ENCODE measurements around the gene SNTG2. TPM values are rescaled to one million over a fixed set of nuclear protein-coding genes. Genes with fewer than 3 reads are reported as not detected.

SNTG2 gene
- total and polyA plus RNA-seq, 12 donors = 0.39 to 2.8 (median 1.0) TPM; not detected in 1

DNA sequence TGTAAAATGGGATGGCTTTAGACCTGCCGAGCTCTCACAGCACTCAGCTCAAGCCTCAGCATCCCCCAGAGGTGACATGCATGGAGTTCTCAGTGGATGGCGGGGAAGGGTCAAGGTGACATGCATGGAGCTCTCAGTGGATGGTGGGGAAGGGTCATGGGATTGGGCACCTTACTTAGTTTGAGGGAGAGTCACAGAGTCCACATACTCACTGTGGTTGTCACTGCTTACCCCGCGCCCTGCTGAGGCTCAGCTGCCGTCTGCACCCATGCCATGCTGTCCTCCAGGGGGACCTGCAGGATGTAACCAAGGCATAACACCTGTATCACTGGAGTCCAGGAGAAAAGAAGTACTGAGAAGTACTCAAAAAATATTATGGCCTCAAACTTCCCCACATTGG, 350.4 kb downstream of the SNTG2 start:
- no peaks in the 10 kb centered on the region for H3K4me1 ChIP-seq
- 87 to 90% methylated on average over 5 of the region's 5 CpGs for WGBS, 2 donors
- intact Hi-C loops (cut with DNase I) = no loop called here
- ATAC-seq (no peak), DNase-seq (no peak)
- TF ChIP-seq, protein P1, sequence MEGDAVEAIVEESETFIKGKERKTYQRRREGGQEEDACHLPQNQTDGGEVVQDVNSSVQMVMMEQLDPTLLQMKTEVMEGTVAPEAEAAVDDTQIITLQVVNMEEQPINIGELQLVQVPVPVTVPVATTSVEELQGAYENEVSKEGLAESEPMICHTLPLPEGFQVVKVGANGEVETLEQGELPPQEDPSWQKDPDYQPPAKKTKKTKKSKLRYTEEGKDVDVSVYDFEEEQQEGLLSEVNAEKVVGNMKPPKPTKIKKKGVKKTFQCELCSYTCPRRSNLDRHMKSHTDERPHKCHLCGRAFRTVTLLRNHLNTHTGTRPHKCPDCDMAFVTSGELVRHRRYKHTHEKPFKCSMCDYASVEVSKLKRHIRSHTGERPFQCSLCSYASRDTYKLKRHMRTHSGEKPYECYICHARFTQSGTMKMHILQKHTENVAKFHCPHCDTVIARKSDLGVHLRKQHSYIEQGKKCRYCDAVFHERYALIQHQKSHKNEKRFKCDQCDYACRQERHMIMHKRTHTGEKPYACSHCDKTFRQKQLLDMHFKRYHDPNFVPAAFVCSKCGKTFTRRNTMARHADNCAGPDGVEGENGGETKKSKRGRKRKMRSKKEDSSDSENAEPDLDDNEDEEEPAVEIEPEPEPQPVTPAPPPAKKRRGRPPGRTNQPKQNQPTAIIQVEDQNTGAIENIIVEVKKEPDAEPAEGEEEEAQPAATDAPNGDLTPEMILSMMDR (IDR thresholded peaks at IDR 0.05) = no peak
- no peaks in the 10 kb centered on the region for H3K9me3 ChIP-seq
- H3K4me3 ChIP-seq = no peak overlapping the region
- H3K27me3 ChIP-seq = peaks cover 0 to 8% (median 0%) of the 10 kb centered on the region in 7 donors
- H3K27ac ChIP-seq = no peak overlapping the region
- H3K36me3 ChIP-seq = no peaks in the 10 kb centered on the region

DNA sequence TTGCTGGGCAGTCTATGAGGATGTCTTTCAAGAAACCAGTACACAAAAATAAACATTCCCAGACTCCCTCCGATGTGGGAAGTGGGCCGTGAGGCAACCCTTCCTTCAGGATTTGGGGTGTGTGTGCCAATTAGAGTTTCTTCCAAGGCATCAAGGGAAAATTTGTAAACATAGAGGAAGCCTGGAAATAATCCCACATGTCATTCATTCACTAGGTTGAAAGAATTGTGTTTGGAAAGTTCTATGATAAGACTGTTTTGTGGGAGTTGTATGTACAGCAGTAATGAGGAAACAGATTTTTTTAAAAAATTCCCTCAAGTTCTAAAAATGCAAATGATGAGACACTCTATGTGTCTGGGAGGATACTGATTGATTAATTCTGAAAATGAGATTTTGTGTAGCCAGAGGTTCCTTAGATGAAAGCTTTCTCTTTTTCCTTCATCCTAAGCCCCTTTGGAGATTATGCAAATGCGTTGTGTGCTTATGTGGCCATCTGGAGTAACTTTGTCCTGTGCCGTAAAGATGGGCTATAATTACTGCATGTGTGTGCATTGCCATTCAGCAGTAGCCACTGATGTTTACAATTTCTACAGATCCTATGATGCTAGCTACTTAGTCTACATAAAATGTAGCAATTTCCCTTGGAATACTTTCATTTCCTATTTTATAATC, 354.8 kb downstream of the SNTG2 start:
- no peak overlapping the region for H3K27ac ChIP-seq
- no peak overlapping the region for H3K4me3 ChIP-seq
- no peaks in the 10 kb centered on the region for H3K9me3 ChIP-seq
- ATAC-seq (no peak), DNase-seq (no peak)
- 60 to 62% methylated on average over 4 of the region's 4 CpGs for WGBS, 2 donors
- peaks cover 0 to 8% (median 0%) of the 10 kb centered on the region in 7 donors for H3K27me3 ChIP-seq
- H3K4me1 ChIP-seq = no peaks in the 10 kb centered on the region
- no peaks in the 10 kb centered on the region for H3K36me3 ChIP-seq
- intact Hi-C loops (cut with DNase I) = no loop called here
- TF ChIP-seq, protein P1 (IDR thresholded peaks at IDR 0.05) = no peak

DNA sequence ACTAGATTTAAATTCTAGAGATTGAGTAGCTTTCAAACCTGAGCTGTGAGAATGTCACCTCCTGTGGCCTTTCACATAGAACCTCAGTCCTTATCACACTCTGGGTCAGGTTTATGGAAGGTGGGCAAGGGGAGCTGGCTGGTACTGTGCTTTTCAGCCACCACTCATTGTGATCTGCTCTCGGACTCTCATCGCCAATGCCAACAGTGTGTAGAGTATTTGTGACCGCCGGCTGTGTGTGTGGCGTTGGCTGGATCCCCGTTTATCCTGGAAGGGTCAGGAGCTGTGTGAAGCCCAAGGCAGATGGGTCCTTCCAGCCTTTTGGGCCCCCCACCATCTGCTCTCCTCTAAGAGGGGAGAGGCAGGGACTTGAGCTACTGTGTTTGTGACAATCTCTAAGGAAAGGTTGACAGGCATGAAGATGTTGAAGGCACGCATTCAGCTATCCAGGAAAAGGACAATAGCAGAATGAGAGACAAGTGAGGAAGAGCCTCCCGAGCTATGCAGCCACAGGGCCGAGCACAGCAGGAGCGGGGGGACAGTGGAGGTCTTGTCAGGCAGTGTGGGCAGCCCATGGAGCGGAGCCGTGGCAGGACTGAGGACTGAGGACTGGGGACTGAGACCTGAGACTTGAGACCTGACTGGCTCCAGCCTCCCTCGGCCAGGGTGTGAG, 355.5 kb downstream of the SNTG2 start:
- Histone ChIP-seq H3K27me3 (peaks cover 0 to 6% (median 0%) of the 10 kb centered on the region in 7 donors), H3K9me3 (no peaks in the 10 kb centered on the region), H3K4me1 (no peaks in the 10 kb centered on the region), H3K36me3 (no peaks in the 10 kb centered on the region), H3K4me3 (no peak overlapping the region), H3K27ac (no peak overlapping the region)
- ATAC-seq = peak in 1 of 8 donors; percentile 14
- no peak for DNase-seq
- intact Hi-C loops (cut with DNase I) = no loop called here
- TF ChIP-seq, protein P1 (IDR thresholded peaks at IDR 0.05) = no peak
- 79 to 86% methylated on average over 13 of the region's 13 CpGs for WGBS, 2 donors

DNA sequence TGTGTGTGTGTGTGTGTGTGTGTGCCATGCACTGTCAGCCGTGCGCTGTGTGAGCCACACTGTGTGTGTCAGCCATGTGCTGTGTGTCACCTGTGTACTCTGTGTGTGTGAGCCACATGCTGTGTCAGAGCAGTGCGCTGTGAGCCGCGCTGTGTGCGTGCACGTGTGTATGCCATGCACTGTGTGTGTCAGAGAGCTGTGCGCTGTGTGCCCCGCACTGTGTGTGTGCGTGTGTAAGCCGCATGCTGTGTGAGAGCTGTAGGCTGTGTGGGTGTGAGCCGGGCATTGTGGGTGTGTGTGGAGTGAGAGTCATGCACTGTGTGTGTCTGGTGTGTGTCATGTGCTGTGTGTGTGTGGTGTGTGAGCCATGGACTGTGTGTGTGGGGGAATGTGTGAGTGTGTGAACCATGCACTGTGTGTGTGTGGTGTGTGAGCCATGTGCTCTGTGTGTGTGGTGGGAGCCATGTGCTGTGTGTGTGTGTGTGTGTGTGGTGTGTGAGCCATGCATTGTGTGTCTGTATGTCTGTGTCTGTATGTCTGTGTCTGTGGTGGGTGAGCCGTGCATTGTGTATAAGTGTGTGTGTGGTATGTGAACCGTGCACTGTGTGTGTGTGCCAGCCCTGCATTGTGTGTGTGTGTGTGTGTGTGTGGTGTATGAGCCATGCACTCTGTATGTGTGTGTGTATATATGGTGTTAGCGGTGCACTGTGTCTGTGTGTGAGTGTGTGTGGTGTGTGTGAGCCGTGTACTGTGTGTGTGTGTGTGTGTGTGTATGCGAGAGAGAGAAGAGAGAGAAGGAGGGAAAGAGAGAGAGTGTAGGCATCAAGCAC, 356.3 kb downstream of the SNTG2 start:
- Histone ChIP-seq H3K36me3 (no peaks in the 10 kb centered on the region), H3K27me3 (peaks cover 0 to 5% (median 0%) of the 10 kb centered on the region in 7 donors), H3K27ac (no peak overlapping the region), H3K4me1 (no peaks in the 10 kb centered on the region), H3K9me3 (no peaks in the 10 kb centered on the region), H3K4me3 (no peak overlapping the region)
- ATAC-seq (peak in 2 of 8 donors; percentile 28 to 55), DNase-seq (no peak)
- intact Hi-C loops (cut with DNase I) = no loop called here
- 94 to 96% methylated on average over 17 of the region's 17 CpGs for WGBS, 2 donors
- TF ChIP-seq, protein P1 (IDR thresholded peaks at IDR 0.05) = no peak
